WI38 (cell line): Measurements from ENCODE around the gene PSMD6.

Experiments
- H3K4me3 ChIP-seq: 2 replicates; pipeline ENCODE4 v1.5.1; 2011; ENCODE audit warnings: low read depth, mild to moderate bottlenecking, control low read depth, low read length
- TF ChIP-seq, protein P1 (sequence below): IDR thresholded peaks from 2 replicates; pipeline ENCODE4 v1.5.1; 2012; ENCODE audit warnings: low read depth, mild to moderate bottlenecking, control low read depth, low read length

The PSMD6 gene

DNA sequence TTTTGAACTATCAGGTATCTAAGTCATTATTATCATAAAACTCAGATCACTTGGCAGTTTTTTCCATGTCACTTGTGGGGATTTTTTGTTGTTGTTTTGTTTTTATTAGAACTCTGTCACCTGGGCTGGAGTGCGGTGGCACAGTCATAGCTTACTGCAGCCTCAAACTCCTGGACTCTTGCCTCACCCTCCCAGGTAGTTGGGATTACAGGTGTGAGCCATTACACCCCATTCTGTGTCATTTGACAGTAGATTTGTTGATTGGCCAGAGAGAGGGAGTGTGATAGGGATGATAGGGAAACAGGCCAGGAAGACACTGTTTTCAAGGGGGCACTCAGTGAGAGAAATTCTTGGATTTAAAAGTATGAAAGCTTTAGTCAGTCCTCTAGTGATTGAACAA, 56.4 kb downstream of the PSMD6 start:
- TF ChIP-seq, protein P1, sequence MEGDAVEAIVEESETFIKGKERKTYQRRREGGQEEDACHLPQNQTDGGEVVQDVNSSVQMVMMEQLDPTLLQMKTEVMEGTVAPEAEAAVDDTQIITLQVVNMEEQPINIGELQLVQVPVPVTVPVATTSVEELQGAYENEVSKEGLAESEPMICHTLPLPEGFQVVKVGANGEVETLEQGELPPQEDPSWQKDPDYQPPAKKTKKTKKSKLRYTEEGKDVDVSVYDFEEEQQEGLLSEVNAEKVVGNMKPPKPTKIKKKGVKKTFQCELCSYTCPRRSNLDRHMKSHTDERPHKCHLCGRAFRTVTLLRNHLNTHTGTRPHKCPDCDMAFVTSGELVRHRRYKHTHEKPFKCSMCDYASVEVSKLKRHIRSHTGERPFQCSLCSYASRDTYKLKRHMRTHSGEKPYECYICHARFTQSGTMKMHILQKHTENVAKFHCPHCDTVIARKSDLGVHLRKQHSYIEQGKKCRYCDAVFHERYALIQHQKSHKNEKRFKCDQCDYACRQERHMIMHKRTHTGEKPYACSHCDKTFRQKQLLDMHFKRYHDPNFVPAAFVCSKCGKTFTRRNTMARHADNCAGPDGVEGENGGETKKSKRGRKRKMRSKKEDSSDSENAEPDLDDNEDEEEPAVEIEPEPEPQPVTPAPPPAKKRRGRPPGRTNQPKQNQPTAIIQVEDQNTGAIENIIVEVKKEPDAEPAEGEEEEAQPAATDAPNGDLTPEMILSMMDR: no peak
- H3K4me3 ChIP-seq: no peak overlapping the region

DNA sequence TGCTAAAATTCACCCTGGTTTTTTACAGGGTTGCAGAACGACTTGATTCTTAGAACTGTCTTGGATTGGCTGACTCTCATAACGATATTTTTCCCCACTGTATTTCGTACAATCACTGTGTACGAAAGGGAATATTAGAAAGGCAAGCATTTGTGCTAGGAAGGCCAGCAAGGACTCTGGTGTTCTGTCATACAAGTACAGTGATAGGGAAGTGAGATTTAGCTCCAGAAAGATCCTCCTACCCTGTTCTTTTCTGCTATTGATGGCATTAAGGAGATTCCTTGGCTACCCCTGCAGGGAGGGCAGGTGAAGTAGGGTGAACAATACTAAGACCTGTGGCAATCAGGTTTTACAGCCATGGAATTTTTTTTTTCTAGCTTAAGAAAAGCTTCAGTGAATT, 57.3 kb downstream of the PSMD6 start:
- no peak overlapping the region for H3K4me3 ChIP-seq
- TF ChIP-seq, protein P1: no peak

DNA sequence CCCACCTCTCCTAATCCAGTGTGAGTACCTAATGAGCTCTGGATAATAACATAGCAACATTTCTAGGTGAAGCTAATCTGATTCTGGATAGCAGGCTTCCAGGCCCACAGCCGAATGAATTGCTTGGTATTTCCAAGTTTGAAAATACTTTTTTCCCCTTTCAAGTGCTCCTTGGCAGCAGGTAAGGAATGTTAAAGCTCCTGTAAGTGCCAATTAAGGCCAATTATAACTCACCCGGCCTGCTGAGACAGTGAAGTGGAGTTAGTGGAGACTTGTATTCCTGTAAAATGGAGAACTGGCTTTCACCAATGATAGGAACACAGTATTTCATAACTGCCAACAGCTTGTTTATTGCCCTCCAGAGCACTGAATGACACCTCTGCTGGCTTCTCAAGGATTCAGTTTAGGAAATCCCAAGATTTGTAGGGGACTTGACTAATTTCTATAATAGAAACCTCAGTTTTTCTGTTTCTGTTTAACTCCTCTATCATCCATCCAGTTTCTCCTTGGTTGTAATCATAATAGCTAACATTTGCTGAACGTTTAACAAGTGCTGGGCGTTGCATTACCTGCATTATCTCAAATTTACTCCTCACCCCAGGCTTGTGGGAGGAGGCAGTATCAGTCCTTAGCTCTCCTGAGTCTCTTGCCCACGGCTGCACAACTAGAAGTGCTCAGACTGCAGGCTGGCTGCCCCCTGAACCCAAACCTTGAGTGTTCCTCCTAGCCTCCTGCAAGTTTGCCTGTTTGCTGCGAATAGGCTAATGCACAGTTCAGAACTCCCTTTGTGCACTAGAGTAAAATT, 58.4 kb downstream of the PSMD6 start:
- TF ChIP-seq, protein P1: no peak
- no peak overlapping the region for H3K4me3 ChIP-seq

DNA sequence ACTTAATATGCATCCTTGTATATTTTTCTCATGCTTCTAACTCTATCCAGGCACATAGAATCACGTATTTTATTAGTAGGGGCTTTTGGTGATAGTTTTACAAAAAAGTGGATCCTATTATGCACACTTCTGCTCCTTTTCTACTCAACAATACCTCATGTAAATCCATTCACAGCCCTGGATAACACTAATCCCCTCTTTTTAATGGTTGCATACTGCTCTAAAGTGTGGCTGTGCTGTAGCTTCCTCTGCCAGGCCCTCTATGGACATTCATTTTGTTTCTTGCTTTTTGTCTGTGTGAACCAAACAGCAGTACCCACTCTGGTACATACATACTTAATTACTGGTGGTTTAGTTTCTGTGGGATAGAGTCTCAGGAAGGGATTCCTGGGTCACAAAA, 59.8 kb downstream of the PSMD6 start:
- TF ChIP-seq, protein P1: no peak
- H3K4me3 ChIP-seq: no peak overlapping the region

DNA sequence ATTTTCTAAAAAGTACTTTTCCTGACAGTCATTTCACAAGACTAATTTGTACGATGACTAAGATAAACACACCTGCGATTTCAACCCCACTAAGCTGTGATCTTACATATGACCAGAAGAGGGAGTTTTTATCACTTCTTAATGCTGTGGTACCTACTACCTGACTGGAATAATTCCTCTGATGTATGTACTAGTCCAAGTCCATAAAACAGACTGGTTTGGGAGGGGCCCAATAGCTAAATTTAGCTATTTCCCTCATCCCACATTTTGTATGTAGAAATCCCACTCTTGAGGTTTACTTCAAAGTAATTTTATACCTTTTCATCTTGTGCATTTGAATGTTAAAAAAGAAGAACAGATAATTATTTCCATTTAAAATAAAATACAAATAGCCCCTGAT, 61.4 kb downstream of the PSMD6 start:
- TF ChIP-seq, protein P1: peak; percentile 28; the same call in 1 of the 2 replicates
- H3K4me3 ChIP-seq: no peak overlapping the region
